ENCODE measurements around the gene PUM2. TPM values are rescaled to one million over a fixed set of nuclear protein-coding genes. Genes with fewer than 3 reads are reported as not detected.
"Not testable (repeated sequence)": the region's sequence is repeated elsewhere in the genome, so short reads cannot be mapped to it uniquely, and the experiment has no call there.

The PUM2 gene
- total and polyA plus RNA-seq, 5 experiments from 2014 or later = 17.1 to 177 (median 19.0) TPM

DNA sequence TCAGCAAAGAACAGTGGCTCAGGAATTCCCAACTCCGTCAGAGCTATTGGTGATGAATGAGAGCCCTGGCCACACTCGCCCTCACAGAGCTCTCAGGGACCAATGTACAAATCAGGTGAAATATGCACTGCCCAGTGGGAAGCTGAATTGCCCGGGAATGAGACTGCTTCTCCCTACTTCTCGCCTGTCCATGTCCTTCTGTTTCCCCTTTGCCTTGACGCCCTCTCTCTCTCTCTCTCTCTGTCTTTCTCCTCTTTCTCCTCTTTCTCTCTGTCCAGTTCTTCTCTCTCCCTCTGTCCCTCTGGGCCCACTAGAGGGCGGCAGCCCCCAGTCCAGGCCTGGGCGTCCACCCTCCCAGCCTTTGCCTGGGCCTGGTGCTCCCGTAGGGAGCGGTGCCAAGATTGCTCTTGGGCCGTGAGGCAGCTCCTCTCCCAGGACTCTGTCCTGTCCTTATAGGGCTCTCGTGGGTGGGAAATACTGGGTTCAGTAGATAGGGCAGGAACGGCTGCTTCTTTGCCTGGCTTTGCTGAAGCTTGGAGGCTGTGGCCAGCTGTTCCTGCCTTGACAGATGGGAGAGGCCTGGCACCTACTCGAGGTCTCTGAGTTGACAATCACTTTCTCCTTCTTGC, 28.4 kb upstream of the PUM2 start:
- no peaks in the 10 kb centered on the region for H3K4me1 Mint-ChIP-seq
- POLR2A ChIA-PET = no interaction called here
- H3K9me3 Mint-ChIP-seq = no peaks in the 10 kb centered on the region
- DNase-seq = no peak
- H3K36me3 Mint-ChIP-seq = no peaks in the 10 kb centered on the region
- H3K27ac Mint-ChIP-seq = no peak overlapping the region
- peaks cover 0 to 3% (median 2%) of the 10 kb centered on the region in 5 donors for H3K27me3 Mint-ChIP-seq
- no peak for ATAC-seq
- H3K4me3 Mint-ChIP-seq = no peak overlapping the region

DNA sequence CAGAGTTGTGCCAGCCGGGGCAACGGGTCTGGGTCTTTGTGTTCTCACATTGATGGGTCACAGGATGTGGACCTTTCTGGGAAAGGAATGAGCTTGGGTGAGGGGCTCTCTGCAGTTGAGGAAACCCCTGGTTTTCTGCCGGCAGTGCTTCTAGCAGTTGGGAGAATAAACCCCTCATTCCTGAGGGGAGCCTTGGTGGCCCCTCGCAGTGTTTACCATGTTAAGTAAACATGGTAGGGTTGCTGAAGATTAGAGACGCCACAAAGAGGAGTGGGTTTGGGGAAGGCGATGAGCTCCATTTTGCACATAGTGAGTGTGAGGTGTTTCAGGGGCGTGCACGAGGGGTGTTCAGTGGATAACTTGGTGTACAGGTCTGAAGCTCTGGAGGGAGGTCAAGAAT, 27.7 kb upstream of the PUM2 start:
- ATAC-seq = no peak
- Mint-ChIP-seq H3K9me3 (no peaks in the 10 kb centered on the region), H3K4me1 (no peaks in the 10 kb centered on the region), H3K4me3 (no peak overlapping the region), H3K36me3 (no peaks in the 10 kb centered on the region), H3K27ac (peak overlapping the region in 2 of 10 donors; percentile 17 to 25), H3K27me3 (peaks cover 0 to 3% (median 2%) of the 10 kb centered on the region in 5 donors)
- DNase-seq = no peak
- POLR2A ChIA-PET = no interaction called here

DNA sequence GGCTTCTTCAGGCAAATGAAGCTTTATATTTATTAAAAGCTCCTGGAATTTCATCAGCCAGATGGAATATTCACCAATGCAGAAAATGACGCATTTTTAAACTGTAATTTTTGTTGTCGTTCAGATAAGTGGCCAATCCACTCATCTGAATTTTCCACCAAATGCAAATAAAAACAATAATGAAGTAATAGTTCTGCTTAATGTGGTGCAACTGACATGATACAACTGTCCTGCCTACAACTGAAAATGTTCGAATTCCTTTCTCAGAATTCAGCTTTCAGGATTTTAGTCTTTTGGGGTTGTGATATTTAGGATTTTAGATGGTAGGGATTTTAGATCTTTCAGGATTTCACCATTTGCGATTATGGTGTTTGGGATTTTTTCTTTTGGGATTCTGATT, 27.1 kb upstream of the PUM2 start:
- H3K27me3 Mint-ChIP-seq = peaks cover 0 to 3% (median 2%) of the 10 kb centered on the region in 5 donors
- DNase-seq = no peak
- H3K4me3 Mint-ChIP-seq = no peak overlapping the region
- no peaks in the 10 kb centered on the region for H3K4me1 Mint-ChIP-seq
- H3K9me3 Mint-ChIP-seq = no peaks in the 10 kb centered on the region
- ATAC-seq = no peak
- POLR2A ChIA-PET = interaction anchor here (0.7 kb wide), 1 partner anchor 70 kb away, joined by 3 read pairs; no protein-coding TSS in a partner anchor
- H3K36me3 Mint-ChIP-seq = no peaks in the 10 kb centered on the region
- no peak overlapping the region for H3K27ac Mint-ChIP-seq

DNA sequence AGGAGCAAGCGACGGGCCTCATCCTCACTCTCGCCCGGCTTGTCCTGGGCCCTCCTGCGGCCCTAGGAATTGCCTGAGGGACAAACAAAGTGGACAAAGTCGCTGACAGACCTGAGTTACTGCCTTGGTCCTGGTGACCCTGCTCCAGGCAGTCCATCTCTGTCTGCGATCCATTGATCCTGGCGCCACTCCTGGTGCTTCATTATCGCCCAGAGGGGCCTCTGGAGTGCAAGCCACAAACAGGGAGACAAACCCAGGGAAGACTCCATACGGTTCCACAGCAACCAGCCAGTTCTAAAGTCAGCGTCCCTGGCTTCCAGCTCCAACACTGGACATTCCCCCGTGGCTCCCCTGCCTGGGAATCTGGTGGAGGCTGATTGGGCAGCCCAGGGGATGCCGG, 24.3 kb upstream of the PUM2 start:
- H3K9me3 Mint-ChIP-seq, H3K4me3 Mint-ChIP-seq, ATAC-seq, H3K27me3 Mint-ChIP-seq, H3K27ac Mint-ChIP-seq, H3K4me1 Mint-ChIP-seq, H3K36me3 Mint-ChIP-seq, POLR2A ChIA-PET, DNase-seq: not testable (repeated sequence)

DNA sequence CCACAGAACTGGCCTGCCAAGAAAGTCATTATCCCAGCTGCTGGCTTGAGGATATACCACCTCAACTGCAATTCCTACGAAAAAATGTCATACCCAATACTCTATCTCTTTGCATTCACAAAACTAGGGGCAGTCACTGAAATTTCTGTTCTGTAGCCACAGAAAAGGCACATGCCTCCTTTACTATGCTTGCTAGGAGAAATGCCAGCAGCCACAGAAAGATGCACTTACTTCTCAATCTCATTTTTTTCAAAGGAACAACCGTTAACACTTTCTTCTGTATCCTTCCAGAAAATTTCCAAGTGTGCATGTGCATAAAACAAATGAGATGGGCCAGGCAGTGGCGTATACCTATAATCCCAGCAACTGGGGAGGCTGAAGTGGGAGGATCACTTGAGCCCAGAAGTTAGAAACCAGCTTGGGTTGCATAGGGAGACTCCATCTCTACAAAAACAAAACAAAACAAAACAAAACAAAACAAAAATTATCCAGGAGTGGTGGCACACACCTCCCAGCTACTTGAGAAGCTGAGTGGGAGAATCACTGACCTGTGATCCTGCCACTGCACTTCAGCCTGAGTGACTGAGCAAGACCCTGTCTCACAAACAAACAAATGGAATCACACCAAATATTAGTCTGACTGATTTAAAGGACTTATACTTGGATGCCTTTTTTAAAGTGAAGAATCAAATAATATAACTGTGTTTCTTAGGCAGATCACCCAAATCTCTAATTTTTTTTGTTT, 22.4 kb upstream of the PUM2 start:
- peaks cover 0 to 4% (median 0%) of the 10 kb centered on the region in 3 donors for H3K36me3 Mint-ChIP-seq
- H3K27ac Mint-ChIP-seq = no peak overlapping the region
- peaks cover 0 to 13% (median 10%) of the 10 kb centered on the region in 5 donors for H3K27me3 Mint-ChIP-seq
- ATAC-seq (no peak), DNase-seq (no peak)
- H3K9me3 Mint-ChIP-seq = peaks cover 0 to 2% (median 0%) of the 10 kb centered on the region in 9 donors
- no peak overlapping the region for H3K4me3 Mint-ChIP-seq
- POLR2A ChIA-PET = no interaction called here
- no peaks in the 10 kb centered on the region for H3K4me1 Mint-ChIP-seq

DNA sequence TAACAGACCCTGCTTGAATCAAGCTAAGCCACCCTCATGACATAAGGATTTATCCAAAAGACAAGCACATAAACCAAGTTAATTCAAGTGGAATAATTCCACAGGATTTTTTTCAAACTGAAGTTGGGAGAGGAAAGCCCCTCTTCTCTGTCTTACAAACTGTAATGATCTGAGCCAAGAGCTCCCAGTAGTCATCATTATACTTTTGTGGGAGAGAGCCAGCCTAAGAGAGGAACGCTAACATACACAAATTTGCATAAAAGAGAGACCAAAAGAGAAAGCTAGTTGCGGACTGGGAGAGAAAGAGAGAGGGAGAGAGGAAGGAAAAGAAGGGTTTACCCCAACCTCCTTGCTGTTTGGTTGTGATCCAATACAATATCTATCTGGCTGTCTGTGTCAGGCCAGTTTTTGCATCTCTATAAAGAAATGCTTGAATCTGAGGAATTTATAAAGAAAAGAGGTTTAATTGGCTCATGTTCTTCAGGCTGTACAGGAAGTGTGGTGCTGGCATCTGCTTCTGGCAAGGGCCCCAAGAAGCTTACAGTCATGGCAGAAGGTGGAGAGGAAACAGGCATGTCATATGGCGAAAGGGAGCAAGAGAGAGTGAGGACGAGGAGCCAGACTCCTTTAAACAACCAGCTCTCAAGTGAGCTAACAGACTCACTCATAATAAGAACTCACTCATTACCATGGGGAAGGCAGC, 20.8 kb upstream of the PUM2 start:
- no peak for DNase-seq
- Mint-ChIP-seq H3K4me3 (no peak overlapping the region), H3K27ac (no peak overlapping the region), H3K4me1 (no peaks in the 10 kb centered on the region), H3K27me3 (peaks cover 0 to 11% (median 10%) of the 10 kb centered on the region in 5 donors), H3K36me3 (peaks cover 0 to 4% (median 0%) of the 10 kb centered on the region in 3 donors), H3K9me3 (peaks cover 0 to 9% (median 0%) of the 10 kb centered on the region in 9 donors)
- ATAC-seq = no peak
- POLR2A ChIA-PET = interaction anchor here (0.6 kb wide), 1 partner anchor 10 kb away, joined by 4 read pairs; no protein-coding TSS in a partner anchor

DNA sequence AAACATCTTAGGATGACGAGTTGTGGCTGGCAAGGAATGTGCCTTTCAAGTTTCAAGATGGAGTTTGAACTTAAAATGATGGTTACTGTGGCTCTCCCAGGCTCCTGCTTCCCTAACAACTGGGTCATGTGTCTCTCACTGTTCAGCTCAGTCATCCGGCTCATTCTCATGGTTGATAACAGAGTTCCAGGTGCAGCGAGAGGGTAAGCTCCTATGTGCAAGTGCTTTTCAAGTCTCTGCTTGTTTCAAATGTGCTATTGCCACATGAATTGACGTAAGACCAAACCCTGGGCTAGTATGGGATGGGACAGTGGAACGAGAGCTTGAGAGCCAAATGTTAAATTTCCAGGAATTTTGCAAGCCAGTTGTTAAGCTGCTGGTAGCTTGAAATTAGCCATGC, 19.5 kb upstream of the PUM2 start:
- DNase-seq (no peak), ATAC-seq (no peak)
- no peak overlapping the region for H3K27ac Mint-ChIP-seq
- H3K36me3 Mint-ChIP-seq = peaks cover 0 to 4% (median 0%) of the 10 kb centered on the region in 3 donors
- peaks cover 5 to 13% (median 10%) of the 10 kb centered on the region in 5 donors for H3K27me3 Mint-ChIP-seq
- POLR2A ChIA-PET = interaction anchor here (0.7 kb wide), 1 partner anchor 34 kb away, joined by 3 read pairs; no protein-coding TSS in a partner anchor
- H3K4me1 Mint-ChIP-seq = no peaks in the 10 kb centered on the region
- peaks cover 0 to 9% (median 0%) of the 10 kb centered on the region in 9 donors for H3K9me3 Mint-ChIP-seq
- H3K4me3 Mint-ChIP-seq = no peak overlapping the region

DNA sequence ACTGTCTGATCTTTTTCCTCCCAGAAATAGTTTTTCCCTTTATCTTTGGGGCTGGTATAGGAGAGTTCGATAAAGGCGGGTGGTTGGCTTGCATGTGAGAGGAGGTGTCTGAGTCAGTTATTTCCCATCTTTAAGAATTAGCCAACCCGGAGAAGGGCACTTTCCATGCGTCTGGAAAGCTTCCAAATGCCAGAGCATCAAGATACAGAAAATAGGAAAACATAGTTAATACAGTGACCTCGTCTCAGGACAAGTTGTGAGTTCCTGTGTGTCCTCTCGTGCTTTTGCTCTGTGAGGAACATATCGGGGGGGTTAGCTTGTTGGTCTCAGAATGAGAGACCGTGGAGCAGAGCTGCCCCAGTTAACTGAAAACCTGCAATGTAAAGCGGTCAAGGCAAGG, 18.7 kb upstream of the PUM2 start:
- Mint-ChIP-seq H3K4me3 (no peak overlapping the region), H3K9me3 (peaks cover 0 to 9% (median 0%) of the 10 kb centered on the region in 9 donors), H3K27ac (no peak overlapping the region), H3K4me1 (no peaks in the 10 kb centered on the region), H3K36me3 (peaks cover 0 to 4% (median 0%) of the 10 kb centered on the region in 3 donors), H3K27me3 (peaks cover 5 to 13% (median 10%) of the 10 kb centered on the region in 5 donors)
- DNase-seq (no peak), ATAC-seq (no peak)
- POLR2A ChIA-PET = no interaction called here

DNA sequence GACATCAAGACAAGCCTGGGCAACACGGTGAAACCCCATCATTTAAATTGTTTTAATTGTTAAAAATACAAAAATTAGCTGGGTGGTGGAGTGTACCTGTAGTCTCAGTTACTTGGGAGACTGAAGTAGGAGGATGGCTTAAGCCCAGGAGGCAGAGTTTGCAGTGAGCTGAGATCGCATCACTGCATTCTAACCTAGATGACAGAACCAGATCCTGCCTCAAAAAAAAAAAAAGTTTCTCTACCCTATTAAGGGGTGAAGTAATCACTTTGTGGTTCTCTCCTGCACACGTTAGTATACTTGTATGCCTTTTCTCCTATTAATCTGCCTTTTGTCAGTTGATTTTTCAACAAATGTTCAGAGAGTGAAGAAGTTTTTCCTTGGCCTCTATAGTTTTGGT, 18.1 kb upstream of the PUM2 start:
- no peak for ATAC-seq
- Mint-ChIP-seq H3K27ac (no peak overlapping the region), H3K4me1 (no peaks in the 10 kb centered on the region), H3K36me3 (peaks cover 0 to 4% (median 0%) of the 10 kb centered on the region in 3 donors), H3K27me3 (peaks cover 5 to 13% (median 10%) of the 10 kb centered on the region in 5 donors), H3K9me3 (peaks cover 0 to 9% (median 0%) of the 10 kb centered on the region in 9 donors), H3K4me3 (no peak overlapping the region)
- DNase-seq = no peak
- POLR2A ChIA-PET = no interaction called here

DNA sequence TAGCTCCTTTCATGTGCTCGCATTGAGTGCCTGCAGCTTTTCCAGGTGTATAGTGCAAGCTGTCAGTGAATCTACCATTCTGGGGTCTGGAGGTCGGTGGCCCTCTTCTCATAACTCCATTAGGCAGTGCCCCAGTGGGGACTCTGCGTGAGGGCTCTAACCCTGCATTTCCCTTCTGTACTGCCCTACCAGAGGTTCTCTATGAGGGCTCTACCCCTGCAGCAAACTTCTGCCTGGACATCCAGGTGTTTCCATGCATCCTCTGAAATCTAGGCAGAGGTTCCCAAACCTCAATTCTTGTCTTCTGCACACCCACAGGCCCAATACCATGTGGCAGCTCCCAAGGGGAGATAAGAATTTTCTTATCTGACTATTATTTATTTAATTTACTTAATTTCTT, 17.3 kb upstream of the PUM2 start:
- H3K27me3 Mint-ChIP-seq = peaks cover 5 to 13% (median 10%) of the 10 kb centered on the region in 5 donors
- H3K9me3 Mint-ChIP-seq, H3K36me3 Mint-ChIP-seq, ATAC-seq, H3K27ac Mint-ChIP-seq, H3K4me1 Mint-ChIP-seq, DNase-seq, POLR2A ChIA-PET, H3K4me3 Mint-ChIP-seq: not testable (repeated sequence)

DNA sequence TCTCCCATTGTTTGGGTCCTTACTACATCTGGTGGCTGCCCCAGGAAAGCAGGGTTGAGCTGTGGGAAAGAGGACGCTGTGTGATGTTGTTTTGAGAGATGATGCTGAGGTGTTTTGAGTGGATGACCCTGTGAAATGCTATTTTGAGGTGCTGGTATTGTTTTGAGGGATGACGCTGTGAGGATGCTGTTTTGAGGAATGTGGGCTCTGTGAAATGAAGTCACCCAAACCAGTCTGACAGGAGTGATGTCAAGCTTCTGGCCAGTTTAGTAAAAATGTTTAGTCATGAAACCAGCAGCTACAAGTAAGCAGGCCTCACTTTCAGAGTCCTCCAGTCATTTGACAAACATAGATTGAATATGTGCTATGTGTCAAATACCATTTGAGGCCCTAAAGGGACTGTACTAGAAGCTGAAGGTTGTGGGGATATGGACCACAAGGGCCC, 16.1 kb upstream of the PUM2 start:
- DNase-seq = no peak
- peaks cover 3 to 13% (median 8%) of the 10 kb centered on the region in 5 donors for H3K27me3 Mint-ChIP-seq
- H3K4me1 Mint-ChIP-seq = peaks cover 0 to 2% (median under 1%) of the 10 kb centered on the region in 4 donors
- no peak for ATAC-seq
- no peak overlapping the region for H3K4me3 Mint-ChIP-seq
- no peak overlapping the region for H3K27ac Mint-ChIP-seq
- peaks cover 0 to 4% (median 0%) of the 10 kb centered on the region in 3 donors for H3K36me3 Mint-ChIP-seq
- POLR2A ChIA-PET = no interaction called here
- peaks cover 0 to 9% (median 0%) of the 10 kb centered on the region in 9 donors for H3K9me3 Mint-ChIP-seq

DNA sequence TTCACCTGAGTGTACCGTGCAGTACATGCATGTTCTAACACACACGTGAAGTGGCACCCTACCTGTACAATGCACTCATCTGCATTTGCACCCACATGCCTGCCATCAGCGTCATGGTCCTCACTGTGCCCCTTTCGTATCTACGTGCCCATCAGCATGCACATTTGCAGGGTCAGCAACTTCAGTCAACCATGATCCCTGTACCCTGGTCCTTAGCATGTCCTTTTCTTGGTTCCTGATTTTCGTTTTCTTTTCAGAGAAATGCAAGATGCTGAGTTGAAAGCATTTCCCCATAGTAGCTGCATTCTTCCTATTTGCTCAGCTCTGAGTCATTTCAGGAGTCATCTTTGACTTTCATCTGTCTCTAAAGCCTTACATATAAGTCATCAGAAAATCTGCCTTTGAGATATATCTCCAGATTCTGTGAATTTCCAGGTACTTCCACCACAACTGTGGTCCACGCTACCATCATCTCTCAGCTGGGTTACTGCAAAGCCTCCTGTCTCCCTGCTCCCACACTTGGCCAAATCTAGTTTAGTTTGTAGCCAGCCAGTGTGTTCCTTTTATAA, 14.7 kb upstream of the PUM2 start:
- H3K27me3 Mint-ChIP-seq = peaks cover 0 to 11% (median 9%) of the 10 kb centered on the region in 5 donors

More for the DNA sequence above, 14.7 kb upstream of the PUM2 start:
- peaks cover 0 to 9% (median 0%) of the 10 kb centered on the region in 9 donors for H3K9me3 Mint-ChIP-seq
- H3K36me3 Mint-ChIP-seq = peaks cover 0 to 4% (median 0%) of the 10 kb centered on the region in 3 donors
- DNase-seq (no peak), ATAC-seq (no peak)
- no peak overlapping the region for H3K4me3 Mint-ChIP-seq
- no peak overlapping the region for H3K27ac Mint-ChIP-seq
- H3K4me1 Mint-ChIP-seq = peaks cover 0 to 2% (median under 1%) of the 10 kb centered on the region in 4 donors
- POLR2A ChIA-PET = interaction anchor here (1.2 kb wide), 1 partner anchor 14 kb away, joined by 3 read pairs; no protein-coding TSS in a partner anchor

Data from naive thymus-derived CD8-positive, alpha-beta T cell (primary cell).